A549 (cell line): Measurements from ENCODE around the gene TMEM179.

Experiments used
- CTCF ChIP-seq: fragments of >200 bp; sonication (Bioruptor Twin); formaldehyde crosslinking; IDR thresholded peaks from 3 replicates; pipeline ENCODE4 v1.5.1; 2016
- EP300 ChIP-seq, 2 experiments: fragments of >200 bp; sonication (Bioruptor Twin); formaldehyde crosslinking; IDR thresholded peaks; 2 replicates in 1 of 2; 3 replicates in 1 of 2; pipeline ENCODE4 v1.6.1; 2016 to 2017
- HES2 ChIP-seq: fragments of >200 bp; sonication (Bioruptor Twin); formaldehyde crosslinking; IDR thresholded peaks from 2 replicates; pipeline ENCODE4 v1.6.1; 2016
- POLR2A ChIP-seq: IDR thresholded peaks from 2 replicates; pipeline ENCODE4 v1.6.1; 2012; ENCODE audit warnings: mild to moderate bottlenecking, low read length
- POLR2AphosphoS2 ChIP-seq: conservative IDR thresholded peaks from 2 replicates; pipeline ENCODE4 v1.6.1; 2012; ENCODE audit warnings: low read length, improper control_type of control experiment, inconsistent platforms
- RNF2 ChIP-seq: fragments of 200-600 bp; sonication (generic); IDR thresholded peaks from 2 replicates; pipeline ENCODE4 v1.6.1; 2016; ENCODE audit warnings: low read depth, mild to moderate bottlenecking, antibody characterized with exemption, moderate library complexity, borderline replicate concordance
- SMC3 ChIP-seq: fragments of >200 bp; sonication (Bioruptor Twin); formaldehyde crosslinking; IDR thresholded peaks from 3 replicates; pipeline ENCODE4 v1.6.1; 2018; ENCODE audit warnings: inconsistent platforms

- no peak for TF ChIP-seq CTCF
- TF ChIP-seq POLR2A, result no peak
- TF ChIP-seq EP300 (IDR thresholded peaks at IDR 0.05), result no peak
- TF ChIP-seq SMC3, result no peak
- TF ChIP-seq RNF2, result no peak
- TF ChIP-seq POLR2AphosphoS2, result no peak
- TF ChIP-seq HES2, result no peak
Measured at GRCh38 chr14:104611881-104612280, 7.3 kb upstream of the TMEM179 start.
